ENCODE results near the gene BCAS4.

GRCh38 chr20:50879649-50880550, 85.0 kb downstream of the BCAS4 start:
- TF ChIP-seq, protein P1, sequence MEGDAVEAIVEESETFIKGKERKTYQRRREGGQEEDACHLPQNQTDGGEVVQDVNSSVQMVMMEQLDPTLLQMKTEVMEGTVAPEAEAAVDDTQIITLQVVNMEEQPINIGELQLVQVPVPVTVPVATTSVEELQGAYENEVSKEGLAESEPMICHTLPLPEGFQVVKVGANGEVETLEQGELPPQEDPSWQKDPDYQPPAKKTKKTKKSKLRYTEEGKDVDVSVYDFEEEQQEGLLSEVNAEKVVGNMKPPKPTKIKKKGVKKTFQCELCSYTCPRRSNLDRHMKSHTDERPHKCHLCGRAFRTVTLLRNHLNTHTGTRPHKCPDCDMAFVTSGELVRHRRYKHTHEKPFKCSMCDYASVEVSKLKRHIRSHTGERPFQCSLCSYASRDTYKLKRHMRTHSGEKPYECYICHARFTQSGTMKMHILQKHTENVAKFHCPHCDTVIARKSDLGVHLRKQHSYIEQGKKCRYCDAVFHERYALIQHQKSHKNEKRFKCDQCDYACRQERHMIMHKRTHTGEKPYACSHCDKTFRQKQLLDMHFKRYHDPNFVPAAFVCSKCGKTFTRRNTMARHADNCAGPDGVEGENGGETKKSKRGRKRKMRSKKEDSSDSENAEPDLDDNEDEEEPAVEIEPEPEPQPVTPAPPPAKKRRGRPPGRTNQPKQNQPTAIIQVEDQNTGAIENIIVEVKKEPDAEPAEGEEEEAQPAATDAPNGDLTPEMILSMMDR (IDR thresholded peaks at IDR 0.05) = no peak
- no peak for TF ChIP-seq POLR2A (IDR thresholded peaks at IDR 0.05)
